22Rv1 (cell line): ENCODE measurements around the gene HES5.

Experiments used
- CTCF ChIP-seq: fragments of 450-650 bp; IDR thresholded peaks from 2 replicates; pipeline ENCODE4 v1.5.1; 2017; ENCODE audit warnings: mild to moderate bottlenecking
- ZFX ChIP-seq: fragments of 450-650 bp; IDR thresholded peaks from 2 replicates; pipeline ENCODE4 v1.6.1; 2017; ENCODE audit warnings: antibody characterized with exemption, borderline replicate concordance

GRCh38 chr1:2480236-2480985, 49.7 kb downstream of the HES5 start:
- TF ChIP-seq CTCF (no peak), ZFX (no peak)
